ENCODE results near the gene PDGFRB. TPM values are rescaled to one million over a fixed set of nuclear protein-coding genes. Genes with fewer than 3 reads are reported as not detected.

Gene PDGFRB
- total RNA-seq, 1 experiment from 2014 or later, result 0.34 TPM

DNA sequence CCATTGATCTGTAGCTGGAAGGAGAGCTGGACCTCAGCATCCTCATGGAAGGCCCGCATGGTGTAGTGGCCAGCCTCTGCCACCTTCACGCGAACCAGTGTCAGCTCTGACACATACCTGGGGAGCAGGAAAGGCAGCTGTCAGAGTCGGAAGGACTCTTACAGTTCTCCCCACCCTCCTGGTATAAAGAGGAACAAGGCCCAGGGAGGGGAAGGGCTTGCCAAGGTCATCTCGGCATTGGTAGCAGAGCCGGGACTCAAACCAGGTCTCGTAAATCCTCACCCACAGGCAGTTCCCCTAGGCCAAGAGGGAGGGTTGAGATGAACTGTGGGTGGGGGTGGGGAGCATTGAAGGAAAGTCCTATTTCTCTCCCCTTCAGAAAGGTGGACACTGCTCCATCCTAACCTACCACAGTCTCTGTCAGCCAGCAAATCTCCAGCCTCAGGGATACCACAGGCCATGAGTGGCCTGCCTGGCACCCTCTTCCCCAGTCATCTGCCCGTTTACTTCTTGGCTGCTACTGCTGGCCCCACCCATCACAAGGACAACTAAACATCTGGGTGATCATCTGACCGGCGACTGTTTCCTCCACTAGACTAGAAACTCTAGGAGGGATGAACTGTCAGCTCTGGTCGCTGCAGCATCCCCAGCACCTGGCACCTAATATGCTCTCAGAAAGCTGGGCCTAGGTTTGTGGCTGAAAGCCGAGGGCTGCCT is 23.5 kb downstream of the PDGFRB start:
- ChIA-PET RAD21 (ENCODE audit: low non-redundant PET in 1 of 2, low total read pairs in 2 of 2, uncharacterized antibody in 2 of 2, unreplicated experiment in 2 of 2) (no interaction called here), CTCF (no interaction called here), POLR2A (no interaction called here)
- Histone ChIP-seq H3K27ac (ENCODE audit: low read depth, low read length) (no peak overlapping the region), H3K4me1 (ENCODE audit: control insufficient read depth in 1 of 2, insufficient read depth in 2 of 2, low read length in 2 of 2) (peaks cover 0 to 9% of the 10 kb centered on the region in 2 experiments; a peak in 1 of 4 replicates), H3K79me2 (ENCODE audit: insufficient read depth, low read length) (no peaks in the 10 kb centered on the region), H3K9me2 (ENCODE audit: insufficient read depth) (no peaks in the 10 kb centered on the region), H2AFZ (ENCODE audit: low read depth, low read length, poor library complexity, severe bottlenecking) (no peak overlapping the region), H3K4me2 (ENCODE audit: low read length) (no peak overlapping the region), H3K4me3 (replicated peaks in 1 of 2; ENCODE audit: low read depth in 1 of 2, low read length in 2 of 2) (no peak overlapping the region), H3K9ac (ENCODE audit: low read length) (no peak overlapping the region), H3K36me3 (ENCODE audit: control insufficient read depth in 1 of 2, insufficient read depth in 2 of 2, low read length in 2 of 2) (no peaks in the 10 kb centered on the region), H4K20me1 (ENCODE audit: insufficient read depth) (no peaks in the 10 kb centered on the region), H3K9me3 (ENCODE audit: control insufficient read depth in 1 of 2, insufficient read depth in 1 of 2, low read depth in 1 of 2, low read length in 2 of 2) (no peaks in the 10 kb centered on the region), H3K27me3 (ENCODE audit: insufficient read depth, low read length) (no peaks in the 10 kb centered on the region)
- TF ChIP-seq EZH2phosphoT487 (IDR thresholded peaks at IDR 0.05; ENCODE audit: borderline replicate concordance), result no peak
- no peak for TF ChIP-seq ZNF274 (IDR thresholded peaks at IDR 0.05; ENCODE audit: low read depth, low read length)
- no peak for TF ChIP-seq CBX3 (IDR thresholded peaks at IDR 0.05; ENCODE audit: low read depth)
- TF ChIP-seq YY1 (IDR thresholded peaks at IDR 0.05; ENCODE audit: extremely low read depth, insufficient replicate concordance, low read depth, low read length), result no peak
- TF ChIP-seq, protein P1, sequence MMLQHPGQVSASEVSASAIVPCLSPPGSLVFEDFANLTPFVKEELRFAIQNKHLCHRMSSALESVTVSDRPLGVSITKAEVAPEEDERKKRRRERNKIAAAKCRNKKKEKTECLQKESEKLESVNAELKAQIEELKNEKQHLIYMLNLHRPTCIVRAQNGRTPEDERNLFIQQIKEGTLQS (IDR thresholded peaks at IDR 0.05), result no peak
- TF ChIP-seq ZFX (IDR thresholded peaks at IDR 0.05), result no peak
- TF ChIP-seq EZH2 (IDR thresholded peaks at IDR 0.05), result no peak
- no peak for TF ChIP-seq JUND (IDR thresholded peaks at IDR 0.05)
- TF ChIP-seq POLR2AphosphoS5 (IDR thresholded peaks at IDR 0.05; ENCODE audit: low read depth, low read length), result no peak
- TF ChIP-seq SIN3A (IDR thresholded peaks at IDR 0.05; ENCODE audit: low read depth), result no peak
- no peak for TF ChIP-seq POLR2A (IDR thresholded peaks at IDR 0.05; ENCODE audit: borderline replicate concordance, extremely low read depth, insufficient read depth, insufficient read length)
- TF ChIP-seq ELF1 (IDR thresholded peaks at IDR 0.05; ENCODE audit: borderline replicate concordance, low read depth), result no peak
- TF ChIP-seq, protein P2, sequence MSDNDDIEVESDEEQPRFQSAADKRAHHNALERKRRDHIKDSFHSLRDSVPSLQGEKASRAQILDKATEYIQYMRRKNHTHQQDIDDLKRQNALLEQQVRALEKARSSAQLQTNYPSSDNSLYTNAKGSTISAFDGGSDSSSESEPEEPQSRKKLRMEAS (IDR thresholded peaks at IDR 0.05), result no peak
- TF ChIP-seq CEBPB (IDR thresholded peaks at IDR 0.05; ENCODE audit: low read depth), result no peak
- TF ChIP-seq, protein P3, sequence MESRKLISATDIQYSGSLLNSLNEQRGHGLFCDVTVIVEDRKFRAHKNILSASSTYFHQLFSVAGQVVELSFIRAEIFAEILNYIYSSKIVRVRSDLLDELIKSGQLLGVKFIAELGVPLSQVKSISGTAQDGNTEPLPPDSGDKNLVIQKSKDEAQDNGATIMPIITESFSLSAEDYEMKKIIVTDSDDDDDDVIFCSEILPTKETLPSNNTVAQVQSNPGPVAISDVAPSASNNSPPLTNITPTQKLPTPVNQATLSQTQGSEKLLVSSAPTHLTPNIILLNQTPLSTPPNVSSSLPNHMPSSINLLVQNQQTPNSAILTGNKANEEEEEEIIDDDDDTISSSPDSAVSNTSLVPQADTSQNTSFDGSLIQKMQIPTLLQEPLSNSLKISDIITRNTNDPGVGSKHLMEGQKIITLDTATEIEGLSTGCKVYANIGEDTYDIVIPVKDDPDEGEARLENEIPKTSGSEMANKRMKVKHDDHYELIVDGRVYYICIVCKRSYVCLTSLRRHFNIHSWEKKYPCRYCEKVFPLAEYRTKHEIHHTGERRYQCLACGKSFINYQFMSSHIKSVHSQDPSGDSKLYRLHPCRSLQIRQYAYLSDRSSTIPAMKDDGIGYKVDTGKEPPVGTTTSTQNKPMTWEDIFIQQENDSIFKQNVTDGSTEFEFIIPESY (IDR thresholded peaks at IDR 0.05; ENCODE audit: extremely low read depth, insufficient replicate concordance, low read length), result no peak
- no peak for TF ChIP-seq FOSL1 (IDR thresholded peaks at IDR 0.05; ENCODE audit: low read depth)
- no peak for TF ChIP-seq TCF7L2 (IDR thresholded peaks at IDR 0.05; ENCODE audit: borderline replicate concordance, extremely low read depth, insufficient read depth, insufficient read length)
- TF ChIP-seq, protein P4, sequence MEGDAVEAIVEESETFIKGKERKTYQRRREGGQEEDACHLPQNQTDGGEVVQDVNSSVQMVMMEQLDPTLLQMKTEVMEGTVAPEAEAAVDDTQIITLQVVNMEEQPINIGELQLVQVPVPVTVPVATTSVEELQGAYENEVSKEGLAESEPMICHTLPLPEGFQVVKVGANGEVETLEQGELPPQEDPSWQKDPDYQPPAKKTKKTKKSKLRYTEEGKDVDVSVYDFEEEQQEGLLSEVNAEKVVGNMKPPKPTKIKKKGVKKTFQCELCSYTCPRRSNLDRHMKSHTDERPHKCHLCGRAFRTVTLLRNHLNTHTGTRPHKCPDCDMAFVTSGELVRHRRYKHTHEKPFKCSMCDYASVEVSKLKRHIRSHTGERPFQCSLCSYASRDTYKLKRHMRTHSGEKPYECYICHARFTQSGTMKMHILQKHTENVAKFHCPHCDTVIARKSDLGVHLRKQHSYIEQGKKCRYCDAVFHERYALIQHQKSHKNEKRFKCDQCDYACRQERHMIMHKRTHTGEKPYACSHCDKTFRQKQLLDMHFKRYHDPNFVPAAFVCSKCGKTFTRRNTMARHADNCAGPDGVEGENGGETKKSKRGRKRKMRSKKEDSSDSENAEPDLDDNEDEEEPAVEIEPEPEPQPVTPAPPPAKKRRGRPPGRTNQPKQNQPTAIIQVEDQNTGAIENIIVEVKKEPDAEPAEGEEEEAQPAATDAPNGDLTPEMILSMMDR (IDR thresholded peaks at IDR 0.05 in 2 of 3, conservative IDR thresholded peaks at IDR 0.05 in 1 of 3; ENCODE audit: borderline replicate concordance in 1 of 3, insufficient read depth in 1 of 3, low read depth in 2 of 3, low read length in 2 of 3), result no peak
- ATAC-seq (no peak), DNase-seq (ENCODE audit: low read depth, low spot score) (no peak)
- BruUV-seq (replicated peaks), result no TSS peak
- intact Hi-C loops (cut with micrococcal nuclease), result no loop called here

Measured in HCT116 (cell line).